IPS-18a (cell line): ENCODE data around the gene TMEM88.

ENCODE experiments used
- H3K27ac ChIP-seq: one replicate; pipeline ENCODE4 v1.5.1; 2013; ENCODE audit warnings: low read length
- H3K27me3 ChIP-seq: one replicate; pipeline ENCODE4 v1.6.1; 2013; ENCODE audit warnings: mild to moderate bottlenecking, low read length; ENCODE audit not compliant: control insufficient read depth, insufficient read depth
- H3K36me3 ChIP-seq: one replicate; pipeline ENCODE4 v1.6.1; 2013; ENCODE audit warnings: low read depth, low read length; ENCODE audit not compliant: control insufficient read depth
- H3K4me1 ChIP-seq: one replicate; pipeline ENCODE4 v1.6.1; 2013; ENCODE audit warnings: low read depth, low read length; ENCODE audit not compliant: control insufficient read depth
- H3K4me3 ChIP-seq: one replicate; pipeline ENCODE4 v1.5.1; 2013; ENCODE audit warnings: low read length
- H3K9ac ChIP-seq: one replicate; pipeline ENCODE4 v1.6.1; 2013; ENCODE audit warnings: mild to moderate bottlenecking, low read length, moderate library complexity
- H3K9me3 ChIP-seq: one replicate; pipeline ENCODE4 v1.6.1; 2013; ENCODE audit warnings: low read depth, low read length; ENCODE audit not compliant: control insufficient read depth

The TMEM88 gene

GRCh38 chr17:7840875-7841274 is 14.0 kb upstream of the TMEM88 start:
- H3K27me3 ChIP-seq = peaks cover 52% of the 10 kb centered on the region
- H3K4me3 ChIP-seq = peak overlapping the region; percentile 76
- H3K9me3 ChIP-seq = no peaks in the 10 kb centered on the region
- peaks cover 21% of the 10 kb centered on the region for H3K4me1 ChIP-seq
- H3K9ac ChIP-seq = no peak overlapping the region
- no peak overlapping the region for H3K27ac ChIP-seq
- no peaks in the 10 kb centered on the region for H3K36me3 ChIP-seq

GRCh38 chr17:7841396-7841914 is 13.4 kb upstream of the TMEM88 start:
- peaks cover 52% of the 10 kb centered on the region for H3K27me3 ChIP-seq
- H3K4me3 ChIP-seq = peak overlapping the region; percentile 76
- H3K4me1 ChIP-seq = peaks cover 21% of the 10 kb centered on the region
- peak overlapping the region; percentile 64 for H3K9ac ChIP-seq
- no peak overlapping the region for H3K27ac ChIP-seq
- H3K36me3 ChIP-seq = no peaks in the 10 kb centered on the region
- no peaks in the 10 kb centered on the region for H3K9me3 ChIP-seq

GRCh38 chr17:7841915-7842379 is 12.9 kb upstream of the TMEM88 start:
- no peak overlapping the region for H3K27ac ChIP-seq
- peaks cover 21% of the 10 kb centered on the region for H3K4me1 ChIP-seq
- peak overlapping the region; percentile 64 for H3K9ac ChIP-seq
- H3K36me3 ChIP-seq = no peaks in the 10 kb centered on the region
- H3K27me3 ChIP-seq = peaks cover 52% of the 10 kb centered on the region
- no peaks in the 10 kb centered on the region for H3K9me3 ChIP-seq
- peak overlapping the region; percentile 76 for H3K4me3 ChIP-seq

GRCh38 chr17:7842380-7843256 is 12.2 kb upstream of the TMEM88 start:
- no peaks in the 10 kb centered on the region for H3K36me3 ChIP-seq
- peak overlapping the region; percentile 76 for H3K4me3 ChIP-seq
- H3K9ac ChIP-seq = peak overlapping the region; percentile 60
- no peak overlapping the region for H3K27ac ChIP-seq
- H3K4me1 ChIP-seq = peaks cover 14% of the 10 kb centered on the region
- H3K9me3 ChIP-seq = no peaks in the 10 kb centered on the region
- H3K27me3 ChIP-seq = peaks cover 52% of the 10 kb centered on the region

- Histone ChIP-seq H3K4me1 (peaks cover 11% of the 10 kb centered on the region), H3K27me3 (peaks cover 52% of the 10 kb centered on the region), H3K27ac (no peak overlapping the region), H3K9ac (peak overlapping the region; percentile 60), H3K4me3 (peak overlapping the region; percentile 76), H3K9me3 (no peaks in the 10 kb centered on the region), H3K36me3 (no peaks in the 10 kb centered on the region)
These were observed 11.7 kb upstream of the TMEM88 start for GRCh38 chr17:7843257-7843535.

- Histone ChIP-seq H3K4me3 (peak overlapping the region; percentile 76), H3K27ac (no peak overlapping the region), H3K4me1 (peaks cover 8% of the 10 kb centered on the region), H3K9me3 (no peaks in the 10 kb centered on the region), H3K9ac (peak overlapping the region; percentile 60), H3K27me3 (peaks cover 50% of the 10 kb centered on the region), H3K36me3 (no peaks in the 10 kb centered on the region)
These were observed 11.2 kb upstream of the TMEM88 start for GRCh38 chr17:7843536-7844291.

DNA sequence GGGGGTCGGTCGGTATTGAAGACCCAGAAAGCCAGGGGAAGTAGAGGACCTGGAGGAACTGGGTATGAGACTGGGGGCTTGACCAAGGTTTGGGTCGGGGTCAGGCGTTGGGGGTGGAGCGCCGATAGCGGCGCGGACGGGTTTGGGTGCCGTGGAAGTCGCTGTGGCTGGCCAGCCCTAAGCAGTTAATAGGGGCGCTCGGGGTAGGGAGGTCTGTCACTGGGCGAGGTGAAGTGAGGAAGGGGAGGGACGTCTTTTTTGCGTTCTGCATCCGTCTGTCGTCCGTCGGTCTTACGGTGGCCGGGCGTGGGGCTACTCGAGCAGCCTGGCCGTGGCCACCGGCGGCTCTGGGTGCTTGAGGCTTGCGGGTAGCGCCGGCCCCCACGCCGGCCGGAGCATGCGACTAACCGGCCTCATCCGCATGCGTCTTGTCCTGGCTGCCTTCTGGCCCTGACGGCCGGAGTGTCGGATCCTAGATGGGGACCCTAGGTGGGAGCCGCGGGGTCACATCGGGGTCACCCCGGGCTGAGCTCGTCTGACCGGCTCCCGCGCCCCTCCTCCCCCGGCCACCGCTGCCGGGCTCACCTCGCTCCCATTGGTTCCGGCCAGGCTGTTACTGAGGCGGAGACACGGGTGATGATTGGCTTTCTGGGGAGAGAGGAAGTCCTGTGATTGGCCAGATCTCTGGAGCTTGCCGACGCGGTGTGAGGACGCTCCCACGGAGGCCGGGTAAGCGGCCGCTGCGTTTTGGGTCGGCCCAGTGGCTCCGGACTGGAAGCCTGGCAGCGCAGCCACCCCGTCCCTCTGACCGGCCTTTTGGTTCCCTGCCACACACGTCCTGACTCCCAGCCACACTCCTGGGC is 10.3 kb upstream of the TMEM88 start:
- no peaks in the 10 kb centered on the region for H3K36me3 ChIP-seq
- H3K27ac ChIP-seq = no peak overlapping the region
- peaks cover 41% of the 10 kb centered on the region for H3K27me3 ChIP-seq
- no peaks in the 10 kb centered on the region for H3K9me3 ChIP-seq
- H3K9ac ChIP-seq = peak overlapping the region; percentile 30
- H3K4me1 ChIP-seq = peaks cover 5% of the 10 kb centered on the region
- H3K4me3 ChIP-seq = peak overlapping the region; percentile 76

DNA sequence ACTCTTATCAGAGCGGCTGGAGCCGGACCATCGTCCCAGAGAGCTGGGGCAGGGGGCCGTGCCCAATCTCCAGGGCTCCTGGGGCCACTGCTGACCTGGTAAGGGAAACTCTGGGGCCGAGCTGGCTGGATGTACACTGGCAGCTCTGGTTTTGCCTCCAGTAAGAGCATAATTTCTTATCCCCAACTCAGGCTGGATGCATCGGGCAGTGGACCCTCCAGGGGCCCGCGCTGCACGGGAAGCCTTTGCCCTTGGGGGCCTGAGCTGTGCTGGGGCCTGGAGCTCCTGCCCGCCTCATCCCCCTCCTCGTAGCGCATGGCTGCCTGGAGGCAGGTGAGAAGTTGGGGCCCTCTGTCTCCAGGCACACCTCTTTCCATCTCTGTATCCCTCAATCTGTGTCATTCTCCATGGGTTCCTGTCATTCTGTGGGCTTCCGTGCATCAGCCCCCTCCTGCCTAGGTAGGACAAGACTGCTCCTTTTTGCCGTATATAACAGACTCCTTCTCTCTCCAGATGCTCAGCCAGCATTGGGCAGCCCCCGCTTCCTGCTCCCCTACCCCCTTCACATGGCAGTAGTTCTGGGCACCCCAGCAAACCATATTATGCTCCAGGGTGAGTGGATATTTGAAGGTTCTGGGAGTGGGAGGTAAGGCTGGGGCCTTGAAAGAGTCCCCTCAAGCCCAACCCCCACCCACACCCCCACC is 9.4 kb upstream of the TMEM88 start:
- no peaks in the 10 kb centered on the region for H3K36me3 ChIP-seq
- H3K27ac ChIP-seq = no peak overlapping the region
- no peaks in the 10 kb centered on the region for H3K9me3 ChIP-seq
- peak overlapping the region; percentile 76 for H3K4me3 ChIP-seq
- no peak overlapping the region for H3K9ac ChIP-seq
- peaks cover 32% of the 10 kb centered on the region for H3K27me3 ChIP-seq
- H3K4me1 ChIP-seq = peaks cover 5% of the 10 kb centered on the region

DNA sequence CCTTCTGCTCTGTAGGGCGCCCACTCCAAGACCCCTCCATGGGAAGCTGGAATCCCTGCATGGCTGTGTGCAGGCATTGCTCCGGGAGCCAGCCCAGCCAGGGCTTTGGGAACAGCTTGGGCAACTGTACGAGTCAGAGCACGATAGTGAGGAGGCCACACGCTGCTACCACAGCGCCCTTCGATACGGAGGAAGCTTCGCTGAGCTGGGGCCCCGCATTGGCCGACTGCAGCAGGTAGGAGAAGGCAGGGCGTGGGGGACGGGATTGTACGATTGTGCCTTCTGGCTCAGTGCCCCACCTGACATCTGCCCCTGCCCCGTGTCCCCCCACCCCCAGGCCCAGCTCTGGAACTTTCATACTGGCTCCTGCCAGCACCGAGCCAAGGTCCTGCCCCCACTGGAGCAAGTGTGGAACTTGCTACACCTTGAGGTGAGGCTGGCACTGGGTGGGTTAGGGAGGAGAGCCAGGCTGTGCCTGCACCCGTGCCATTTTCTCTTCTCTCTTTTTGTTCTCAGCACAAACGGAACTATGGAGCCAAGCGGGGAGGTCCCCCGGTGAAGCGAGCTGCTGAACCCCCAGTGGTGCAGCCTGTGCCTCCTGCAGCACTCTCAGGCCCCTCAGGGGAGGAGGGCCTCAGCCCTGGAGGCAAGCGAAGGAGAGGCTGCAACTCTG is 8.7 kb upstream of the TMEM88 start:
- Histone ChIP-seq H3K27me3 (peaks cover 31% of the 10 kb centered on the region), H3K9ac (no peak overlapping the region), H3K9me3 (no peaks in the 10 kb centered on the region), H3K4me3 (no peak overlapping the region), H3K27ac (no peak overlapping the region), H3K4me1 (peaks cover 4% of the 10 kb centered on the region), H3K36me3 (no peaks in the 10 kb centered on the region)

GRCh38 chr17:7846765-7847661 is 7.9 kb upstream of the TMEM88 start:
- Histone ChIP-seq H3K4me1 (peaks cover 3% of the 10 kb centered on the region), H3K9me3 (no peaks in the 10 kb centered on the region), H3K9ac (no peak overlapping the region), H3K36me3 (no peaks in the 10 kb centered on the region), H3K27me3 (peaks cover 31% of the 10 kb centered on the region), H3K4me3 (no peak overlapping the region), H3K27ac (no peak overlapping the region)
